NCI-H2081 (cell line): ENCODE data around the gene CDH12.
A peak's percentile ranks its signal among the peaks of the same experiment; 100 is the strongest.
"Not testable (repeated sequence)": the region's sequence is repeated elsewhere in the genome, so short reads cannot be mapped to it uniquely, and the experiment has no call there.

ENCODE experiments used
- DNase-seq, 2 experiments: peaks; one replicate each; lab custom pipeline; 2025; lab: John Stamatoyannopoulos, UW

The CDH12 gene

DNA sequence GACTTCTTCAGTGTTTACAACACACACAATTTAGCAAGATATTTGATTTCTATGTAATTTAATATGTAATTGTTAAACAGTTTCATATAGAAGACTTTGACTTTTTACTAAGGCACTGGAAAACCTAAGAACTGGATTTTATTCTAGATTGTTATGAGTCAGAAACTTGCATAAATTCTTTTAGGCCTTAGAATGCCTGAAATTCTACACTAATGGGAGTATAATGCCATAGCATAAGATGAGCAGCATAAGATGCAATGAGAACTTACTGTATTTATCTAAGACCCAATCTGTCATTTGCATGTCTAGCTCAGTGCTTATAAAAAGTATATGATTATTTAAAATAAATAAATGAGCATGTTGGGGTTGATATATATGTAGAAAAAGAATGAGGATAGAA, 285.2 kb downstream of the CDH12 start:
- DNase-seq: no peak

- DNase-seq: no peak
Measured at GRCh38 chr5:22560147-22560546, 293.0 kb downstream of the CDH12 start.

DNA sequence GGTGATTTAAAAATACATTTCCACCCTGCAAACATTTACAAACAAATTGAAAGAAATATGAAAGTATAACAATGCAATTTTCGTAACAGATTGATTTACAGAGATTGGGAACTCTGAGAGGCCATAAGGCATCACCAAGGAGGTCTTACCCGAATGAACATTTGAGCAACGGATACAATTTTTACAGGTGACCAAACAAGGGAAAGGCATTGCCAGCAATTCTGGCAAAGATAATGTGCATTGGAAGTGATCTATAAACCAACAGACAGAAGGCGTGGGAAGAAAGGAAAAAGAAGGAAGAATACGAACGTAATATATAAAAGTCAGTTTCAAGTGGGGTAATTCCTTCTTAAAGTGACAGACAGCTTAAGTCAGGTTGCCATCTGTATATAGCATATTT, 295.9 kb downstream of the CDH12 start:
- DNase-seq: no peak

GRCh38 chr5:22554475-22554874, 298.7 kb downstream of the CDH12 start:
- DNase-seq: no peak

GRCh38 chr5:22549876-22550671, 303.1 kb downstream of the CDH12 start:
- DNase-seq: no peak

DNA sequence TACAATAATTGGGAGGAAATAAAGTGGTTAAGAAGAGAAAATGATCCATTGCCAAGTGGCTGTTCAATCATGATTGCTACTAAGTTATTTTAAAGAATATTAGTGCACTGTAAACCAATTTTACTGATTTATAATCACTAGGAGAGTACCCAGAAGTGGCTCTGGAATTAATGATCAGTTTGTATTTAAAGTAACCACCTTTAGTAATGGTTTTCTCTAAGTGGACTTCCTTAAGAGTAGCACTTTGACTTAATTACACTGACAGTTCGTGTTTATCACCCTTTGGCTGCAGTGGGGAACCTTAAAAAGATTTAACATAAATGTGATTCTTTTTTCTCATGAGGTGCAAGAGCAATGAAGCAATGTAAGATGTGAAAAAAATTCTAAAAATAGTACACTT, 310.8 kb downstream of the CDH12 start:
- peak; percentile 24 to 79 for DNase-seq

DNA sequence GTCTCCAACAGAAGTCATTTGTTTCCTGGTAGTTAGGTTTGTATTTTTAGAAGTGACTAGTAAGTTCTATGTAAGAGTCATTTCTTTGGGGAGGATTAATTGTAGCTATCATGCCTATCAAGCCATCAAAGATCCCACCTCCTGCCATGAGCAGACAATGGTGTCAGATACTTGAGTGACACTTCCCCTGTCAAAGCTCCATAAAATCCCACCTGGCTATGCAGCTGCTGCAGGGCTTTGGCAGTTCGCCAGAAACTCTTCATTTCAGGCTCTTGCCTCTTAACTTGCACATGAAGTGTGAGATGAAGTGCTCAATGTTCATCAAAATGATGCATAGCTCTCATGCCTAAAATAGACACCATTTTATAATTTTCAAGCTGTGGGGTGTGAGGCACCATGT, 312.1 kb downstream of the CDH12 start:
- peak; percentile 98 to 100 for DNase-seq

DNA sequence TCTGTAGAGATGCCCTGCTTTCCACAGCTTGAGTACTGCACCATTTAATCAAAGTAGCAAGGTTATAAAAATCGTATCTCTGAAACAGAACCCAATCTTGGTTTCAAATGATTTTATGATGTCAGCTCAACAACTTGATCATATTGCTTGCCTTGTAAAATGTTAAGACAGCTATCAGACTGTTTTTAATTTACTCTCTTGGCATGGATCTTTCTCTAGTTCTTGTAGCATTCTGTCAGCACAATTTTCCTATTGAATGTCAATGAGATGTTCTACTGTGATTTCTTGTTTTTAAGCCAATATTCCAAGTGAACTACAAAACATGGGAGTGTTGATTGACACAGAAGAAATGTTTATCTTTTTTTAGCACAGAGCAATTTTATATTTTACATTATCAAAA, 313.4 kb downstream of the CDH12 start:
- no peak for DNase-seq

DNA sequence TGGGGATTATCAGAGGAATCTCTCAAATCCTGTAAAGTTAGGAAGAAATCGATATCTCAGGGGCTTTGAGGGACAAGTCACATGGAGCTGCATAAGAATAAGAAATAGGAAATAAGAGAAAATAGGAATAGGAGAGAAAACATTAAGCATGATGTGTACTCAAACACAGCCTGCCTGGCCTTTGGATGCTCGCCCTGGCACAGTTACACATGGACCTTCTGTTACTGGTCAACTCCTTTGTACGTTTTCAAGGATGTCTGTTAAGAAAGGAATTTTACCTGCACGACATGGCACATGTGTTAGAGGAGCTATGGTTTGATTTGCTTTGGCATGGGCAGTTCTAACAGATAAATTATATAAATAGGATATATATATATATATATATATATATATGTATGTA, 321.2 kb downstream of the CDH12 start:
- DNase-seq: no peak

DNA sequence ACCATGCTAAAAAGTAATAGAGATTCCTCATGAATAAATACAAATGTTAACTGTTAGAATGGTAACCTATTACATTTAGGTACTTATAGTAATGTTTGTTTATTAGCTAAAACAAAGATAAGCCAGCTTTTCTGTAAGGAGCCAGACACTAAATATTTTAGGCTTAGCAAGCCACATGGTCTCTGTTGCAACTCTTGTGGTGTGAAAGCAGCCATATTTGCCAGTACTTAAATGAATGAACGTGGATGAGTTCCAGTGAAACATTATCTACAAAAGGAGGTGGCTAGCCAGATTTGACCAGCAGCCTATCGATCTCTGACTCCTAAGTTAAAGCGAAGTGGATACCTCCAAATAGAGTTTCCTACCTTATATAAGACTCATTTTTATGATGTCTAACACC, 331.6 kb downstream of the CDH12 start:
- no peak for DNase-seq

- not testable (repeated sequence) for DNase-seq
Measured at GRCh38 chr5:22516497-22516896, 336.6 kb downstream of the CDH12 start.

DNA sequence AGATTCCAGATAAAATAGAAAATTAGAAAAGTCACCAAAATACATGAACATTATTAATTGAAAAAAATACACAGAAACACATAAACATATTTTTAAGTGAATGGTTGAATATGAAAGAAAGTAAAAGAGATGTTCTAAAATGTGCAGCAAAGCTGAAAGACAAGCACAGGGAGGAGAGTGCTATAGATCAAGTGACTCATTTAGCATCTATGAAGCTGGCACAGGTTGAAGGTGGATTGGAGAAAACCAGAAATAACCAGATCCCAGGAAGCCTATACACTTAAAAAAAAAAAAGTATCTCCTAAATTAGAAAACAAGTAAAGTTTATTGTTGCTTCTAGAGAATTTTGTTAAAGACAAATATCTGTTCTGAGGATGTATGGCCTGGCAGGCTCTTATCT, 338.9 kb downstream of the CDH12 start:
- no peak for DNase-seq

- DNase-seq: no peak
Measured at GRCh38 chr5:22505891-22506290, 347.3 kb downstream of the CDH12 start.

DNA sequence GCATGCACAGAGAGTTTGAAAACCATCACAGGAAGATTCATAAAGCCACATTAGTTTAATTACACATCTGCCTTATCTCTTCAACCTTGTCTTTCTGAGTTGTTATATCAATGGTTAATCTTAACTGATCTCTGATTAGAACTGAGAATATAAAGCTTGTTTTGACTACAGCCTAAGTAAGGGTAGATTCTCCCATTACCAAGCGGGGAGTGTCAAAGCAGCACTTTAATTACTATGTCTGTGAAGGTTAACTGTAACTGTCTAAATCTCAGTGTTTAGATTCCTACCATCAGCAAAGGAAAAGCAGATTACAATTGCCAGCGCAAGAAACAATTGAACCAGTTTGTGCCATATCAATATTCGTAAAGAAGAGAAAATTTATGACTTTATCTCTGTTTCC, 348.7 kb downstream of the CDH12 start:
- peak in 1 of 2 experiments; percentile 54 for DNase-seq

DNA sequence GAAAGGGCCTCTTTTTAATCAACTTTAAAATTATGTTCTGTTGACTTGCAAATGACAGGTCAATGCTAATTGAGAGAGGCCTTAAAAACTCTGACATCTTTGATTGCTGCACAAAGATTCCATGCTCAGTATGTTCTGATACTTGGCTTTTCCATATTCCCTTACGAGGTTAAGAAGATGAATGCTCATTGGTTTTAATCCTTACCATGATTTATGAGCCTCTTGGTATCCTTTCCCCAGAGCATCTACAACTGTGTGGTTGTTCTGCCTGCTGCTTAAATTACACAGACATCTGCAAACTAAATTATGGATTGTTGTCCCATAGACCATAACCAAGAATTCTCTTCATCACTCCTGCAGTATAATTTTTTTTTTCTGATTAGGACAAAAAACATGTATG, 352.6 kb downstream of the CDH12 start:
- no peak for DNase-seq

DNA sequence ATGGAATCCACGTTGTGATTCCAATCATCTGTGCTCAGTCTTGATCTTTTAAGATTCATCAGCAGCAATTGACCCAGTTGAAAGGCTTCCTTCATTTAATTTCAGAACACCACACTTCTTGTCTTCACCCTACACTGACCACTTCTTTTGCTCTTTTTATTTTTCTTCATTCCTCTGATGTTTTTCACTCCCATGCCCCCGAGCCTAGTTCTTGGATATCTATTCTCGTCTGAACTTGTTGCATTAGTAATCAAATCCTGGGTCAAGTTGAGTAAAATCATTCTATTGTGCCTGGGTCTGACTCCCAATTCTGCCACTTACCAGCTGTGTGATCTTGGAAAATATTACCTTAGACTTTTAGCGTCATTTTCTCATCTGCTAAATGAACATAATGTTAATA, 356.5 kb downstream of the CDH12 start:
- no peak for DNase-seq

DNA sequence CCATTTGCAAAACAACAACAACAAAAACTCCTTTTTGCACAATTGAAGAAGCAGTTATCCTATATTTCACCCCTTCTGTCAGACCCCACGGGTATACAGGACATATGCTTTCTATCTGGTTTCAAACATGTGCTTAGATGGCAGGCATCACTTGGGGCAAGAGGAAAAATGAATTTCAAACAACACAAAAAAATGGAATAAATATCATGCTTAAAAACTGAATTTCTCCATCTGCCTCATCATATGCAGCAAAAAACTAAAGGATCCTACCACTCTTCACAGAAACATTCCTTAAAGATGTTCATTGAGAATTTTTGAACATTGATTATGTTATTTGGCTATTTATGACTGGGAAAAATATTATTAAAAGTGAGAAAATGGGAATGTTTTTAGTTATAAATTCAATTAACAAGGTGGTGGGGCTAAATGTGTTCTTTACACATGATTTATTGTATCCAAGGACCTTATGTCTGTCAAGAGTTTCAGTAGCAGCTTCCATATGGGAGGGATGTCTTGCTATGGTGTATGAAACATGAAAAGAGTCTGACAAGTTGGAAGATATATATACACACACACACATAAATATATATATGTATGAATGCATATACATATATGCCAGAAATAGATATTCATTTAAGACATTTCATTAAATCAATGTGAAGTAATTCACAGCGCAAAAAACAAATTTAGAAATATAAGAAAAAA, 358.0 kb downstream of the CDH12 start:
- no peak for DNase-seq

GRCh38 chr5:22488427-22488826, 364.7 kb downstream of the CDH12 start:
- no peak for DNase-seq

DNA sequence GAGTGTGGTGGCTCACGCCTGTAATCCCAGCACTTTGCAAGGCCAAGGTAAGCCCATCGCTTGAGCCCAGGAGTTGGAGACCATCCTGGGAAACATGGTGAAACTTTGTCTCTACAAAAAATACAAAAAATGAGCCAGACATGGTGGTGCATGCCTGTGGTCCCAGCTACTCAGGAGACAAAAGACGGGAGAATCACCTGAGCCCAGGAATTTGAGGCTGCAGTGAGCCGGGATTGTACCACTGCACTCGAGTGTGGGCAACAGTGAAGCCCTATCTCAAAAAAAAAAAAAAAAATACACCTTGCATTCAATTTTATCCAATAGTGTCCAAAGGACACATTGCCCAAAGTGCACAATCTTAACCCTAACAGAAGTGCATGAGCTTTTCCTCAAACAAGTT, 372.8 kb downstream of the CDH12 start:
- no peak for DNase-seq

DNA sequence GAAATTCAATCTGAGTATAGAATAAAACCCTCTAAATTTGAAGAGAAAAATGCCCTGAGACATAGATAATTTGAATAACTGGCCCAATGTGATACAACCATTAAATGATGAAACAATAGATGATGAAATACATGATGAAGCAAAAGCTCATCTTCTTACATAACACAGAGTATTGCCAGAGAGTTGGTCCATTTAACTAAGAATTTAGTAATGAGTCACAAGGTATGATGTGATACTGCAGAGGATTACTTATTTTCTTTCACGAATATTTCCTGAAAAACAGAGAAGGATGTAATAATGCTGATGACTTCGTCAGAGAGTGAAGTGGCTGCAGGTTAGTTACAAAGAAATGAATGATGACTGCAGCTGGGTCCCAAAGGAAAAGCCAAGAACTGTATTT, 379.3 kb downstream of the CDH12 start:
- no peak for DNase-seq

- no peak for DNase-seq
Measured at GRCh38 chr5:22471154-22471553, 382.0 kb downstream of the CDH12 start.

GRCh38 chr5:22470408-22470807, 382.7 kb downstream of the CDH12 start:
- DNase-seq: no peak

GRCh38 chr5:22465616-22466015, 387.5 kb downstream of the CDH12 start:
- DNase-seq: no peak

- no peak for DNase-seq
Measured at GRCh38 chr5:22465177-22465576, 388.0 kb downstream of the CDH12 start.
